ENCODE measurements around the gene TRIM46.

DNA sequence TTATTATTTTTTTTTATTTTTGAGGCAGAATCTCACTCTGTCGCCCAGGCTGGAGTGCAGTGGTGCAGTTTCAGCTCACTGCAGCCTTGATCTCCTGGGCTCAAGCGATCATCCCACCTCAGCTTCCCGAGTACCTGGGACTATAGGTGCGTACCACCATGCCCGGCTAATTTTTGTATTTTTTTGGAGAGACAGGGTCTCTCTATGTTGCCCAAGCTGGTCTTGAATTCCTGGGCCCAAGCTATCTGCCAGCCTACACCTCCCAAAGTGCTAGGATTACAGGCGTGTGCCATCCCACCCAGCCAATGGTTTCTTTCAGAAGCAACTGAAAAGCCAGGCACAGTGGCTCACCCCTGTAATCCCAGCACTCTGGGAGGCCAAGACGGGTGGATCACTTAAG is 2.8 kb upstream of the TRIM46 start:
- TF ChIP-seq, protein P1, sequence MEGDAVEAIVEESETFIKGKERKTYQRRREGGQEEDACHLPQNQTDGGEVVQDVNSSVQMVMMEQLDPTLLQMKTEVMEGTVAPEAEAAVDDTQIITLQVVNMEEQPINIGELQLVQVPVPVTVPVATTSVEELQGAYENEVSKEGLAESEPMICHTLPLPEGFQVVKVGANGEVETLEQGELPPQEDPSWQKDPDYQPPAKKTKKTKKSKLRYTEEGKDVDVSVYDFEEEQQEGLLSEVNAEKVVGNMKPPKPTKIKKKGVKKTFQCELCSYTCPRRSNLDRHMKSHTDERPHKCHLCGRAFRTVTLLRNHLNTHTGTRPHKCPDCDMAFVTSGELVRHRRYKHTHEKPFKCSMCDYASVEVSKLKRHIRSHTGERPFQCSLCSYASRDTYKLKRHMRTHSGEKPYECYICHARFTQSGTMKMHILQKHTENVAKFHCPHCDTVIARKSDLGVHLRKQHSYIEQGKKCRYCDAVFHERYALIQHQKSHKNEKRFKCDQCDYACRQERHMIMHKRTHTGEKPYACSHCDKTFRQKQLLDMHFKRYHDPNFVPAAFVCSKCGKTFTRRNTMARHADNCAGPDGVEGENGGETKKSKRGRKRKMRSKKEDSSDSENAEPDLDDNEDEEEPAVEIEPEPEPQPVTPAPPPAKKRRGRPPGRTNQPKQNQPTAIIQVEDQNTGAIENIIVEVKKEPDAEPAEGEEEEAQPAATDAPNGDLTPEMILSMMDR (IDR thresholded peaks at IDR 0.05): no peak
- no peak for TF ChIP-seq EP300 (IDR thresholded peaks at IDR 0.05)

Measured in tibial nerve (tissue), 4 donors.